Middle frontal gyrus (tissue), 1 donor: ENCODE results near the gene AHCY.

Source experiments
- DNase-seq: peaks from one replicate; pipeline ENCODE4 v3.0.0-alpha.2; 2015; ENCODE audit warnings: low spot score; ENCODE audit errors: extremely low spot score

Gene AHCY

DNA sequence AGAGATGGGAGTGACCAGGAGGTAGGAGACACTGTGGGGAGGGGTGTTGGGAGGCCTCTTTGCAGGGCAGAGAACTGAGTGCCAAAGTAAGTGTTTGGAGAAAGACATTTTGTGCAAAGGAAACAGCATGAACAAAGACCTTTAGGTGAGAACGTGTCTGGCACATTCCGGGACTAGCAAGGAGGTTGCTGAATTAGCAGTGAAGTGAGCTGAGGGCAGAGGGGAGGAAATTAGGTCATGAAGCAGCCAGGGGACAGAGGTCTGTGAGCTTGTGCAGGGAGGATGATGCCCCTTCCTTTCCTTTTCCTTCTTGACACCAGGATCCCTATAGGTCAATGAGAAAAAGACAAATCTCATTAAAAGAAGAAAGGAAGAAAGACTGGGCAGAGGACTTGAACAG, 21.4 kb upstream of the AHCY start:
- no peak for DNase-seq

DNA sequence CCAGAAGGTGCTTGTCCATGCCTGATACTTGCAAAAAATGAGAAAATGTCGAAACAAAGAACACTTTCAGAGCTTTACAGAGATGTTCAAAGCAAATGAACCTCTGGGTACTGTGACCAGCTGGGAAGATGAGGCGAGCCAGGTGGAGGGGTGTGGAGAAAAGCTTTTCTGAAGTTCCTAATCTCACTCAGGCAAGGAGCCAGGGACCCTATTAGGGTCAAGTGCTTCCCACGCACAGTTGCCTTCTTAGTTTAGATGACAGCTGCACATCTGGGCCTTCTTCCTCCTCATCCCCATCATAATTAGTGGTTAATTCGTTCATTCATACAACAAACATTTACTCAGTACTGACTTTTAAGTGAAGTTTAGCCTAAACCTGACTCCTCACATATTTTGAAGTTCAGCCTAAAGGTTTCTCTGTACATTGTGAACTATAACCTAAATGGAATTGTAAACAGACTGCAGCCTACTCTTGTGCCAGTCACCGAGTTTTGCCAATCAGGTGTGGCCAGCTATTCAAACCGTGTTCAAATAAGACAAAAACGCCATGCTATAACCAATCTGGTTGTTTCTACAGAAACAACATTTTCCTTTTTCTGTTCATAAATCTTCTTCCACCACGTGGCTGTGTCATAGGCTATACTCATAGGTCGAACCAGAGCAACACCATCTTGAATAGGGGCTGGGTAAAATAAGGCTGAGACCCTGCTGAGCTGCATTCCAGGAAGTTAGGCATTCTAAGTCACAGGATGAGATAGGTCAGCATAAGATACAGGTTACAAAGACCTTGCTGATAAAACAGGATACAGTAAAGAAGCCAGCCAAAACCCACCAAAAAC, 19.3 kb upstream of the AHCY start:
- no peak for DNase-seq

DNA sequence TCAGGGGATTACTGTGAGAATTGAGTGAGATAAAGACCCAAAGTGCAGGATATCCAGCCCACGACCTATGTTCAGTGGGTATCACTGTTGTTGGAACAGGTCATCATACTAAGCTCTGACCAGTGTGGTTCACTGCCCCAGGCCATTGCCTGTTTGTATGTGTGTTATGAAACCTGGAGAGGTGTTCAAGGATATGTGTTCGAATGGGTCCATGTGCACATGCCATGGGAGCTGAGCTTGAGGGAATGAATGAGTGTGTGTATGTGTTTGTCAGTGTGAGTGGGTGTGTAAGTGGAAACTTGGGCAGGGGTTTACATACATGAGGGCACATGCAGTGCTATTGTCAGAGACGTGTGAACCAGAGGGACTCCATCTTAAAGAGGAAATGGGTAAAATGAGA, 17.7 kb upstream of the AHCY start:
- no peak for DNase-seq

DNA sequence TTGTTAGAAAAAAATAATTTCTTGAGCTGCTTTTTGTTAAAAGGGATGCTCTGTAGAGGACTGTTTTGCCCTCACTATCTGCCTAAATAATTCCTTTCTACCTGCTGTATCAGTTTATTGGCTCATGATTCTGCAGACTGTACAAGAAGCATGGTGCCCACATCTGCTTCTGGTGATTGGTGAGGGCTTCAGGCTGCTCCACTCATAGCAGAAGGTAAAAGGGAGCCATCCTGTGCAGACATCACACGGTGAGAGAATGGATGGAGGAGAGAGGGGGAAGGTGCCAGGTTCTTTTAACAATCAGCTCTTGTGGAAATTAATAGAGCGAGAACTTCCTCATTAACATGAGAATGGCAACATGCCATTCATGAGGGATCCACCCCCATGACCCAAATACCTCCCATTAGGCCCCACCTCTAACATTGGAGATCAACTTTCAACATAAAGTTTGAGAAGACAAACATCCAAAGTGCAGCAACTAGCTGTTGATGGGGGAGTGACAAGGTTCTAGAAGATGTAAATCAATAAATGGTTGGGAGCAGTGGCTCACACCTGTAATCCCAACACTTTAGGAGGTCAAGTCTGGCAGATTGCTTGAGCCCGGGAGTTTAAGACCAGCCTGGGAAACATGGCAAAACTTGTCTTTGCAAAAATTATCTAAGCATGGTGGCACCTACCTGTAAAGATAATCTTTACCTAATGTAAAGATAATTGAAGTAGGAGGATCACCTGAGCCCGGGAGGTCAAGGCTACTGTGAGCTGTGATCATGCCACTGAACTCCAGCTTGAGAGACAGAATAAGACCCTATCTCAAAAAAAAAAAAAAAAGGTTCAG, 15.7 kb upstream of the AHCY start:
- DNase-seq: no peak

DNA sequence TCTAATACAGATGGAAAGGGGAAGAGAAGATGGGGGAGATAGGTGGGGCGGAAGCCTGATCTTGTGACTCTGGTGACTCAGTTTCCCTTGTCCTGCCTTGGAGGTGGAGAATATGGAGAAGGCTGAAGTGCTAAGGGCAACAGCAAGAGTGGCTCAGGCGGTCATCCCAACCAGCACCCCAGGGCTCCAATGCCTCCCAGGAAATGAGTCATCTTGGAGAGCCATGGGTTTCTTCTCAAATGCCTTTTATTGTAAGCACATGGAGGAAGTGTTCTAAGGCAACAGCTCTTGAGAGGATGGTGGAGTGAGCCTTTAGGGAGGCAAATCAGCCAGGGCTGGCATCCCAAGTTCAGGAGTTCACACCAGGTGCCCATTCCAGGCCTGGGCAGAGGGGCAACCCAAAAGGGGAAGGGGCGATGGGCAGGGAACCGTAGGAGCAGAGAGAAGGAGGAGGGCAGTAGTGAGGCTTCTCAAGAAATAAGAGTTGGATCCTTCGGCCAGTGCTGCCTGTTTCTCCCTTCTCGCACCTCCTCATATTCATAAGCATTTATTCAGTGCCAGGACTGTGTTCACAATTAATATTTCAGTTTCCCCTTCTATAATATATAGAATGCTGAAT, 13.2 kb upstream of the AHCY start:
- no peak for DNase-seq

DNA sequence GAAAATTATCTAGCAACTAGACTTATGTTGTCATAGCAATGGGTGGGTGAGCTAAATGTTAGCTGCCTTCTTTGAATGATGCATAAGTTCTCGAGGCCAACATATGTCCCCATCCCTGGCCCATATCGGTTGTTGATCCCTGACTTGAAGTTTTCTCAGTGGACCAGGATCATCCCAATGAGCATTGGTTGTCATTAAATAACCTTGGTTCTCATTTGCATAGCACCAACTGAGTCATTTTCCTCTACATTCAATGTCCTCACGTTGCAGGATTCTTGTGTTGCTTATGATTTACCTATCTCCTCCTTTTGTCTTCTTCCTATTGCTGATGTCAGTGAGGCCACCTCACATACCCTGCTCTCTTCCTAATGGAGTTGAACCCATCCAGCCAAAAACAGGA, 12.1 kb upstream of the AHCY start:
- DNase-seq: no peak

DNA sequence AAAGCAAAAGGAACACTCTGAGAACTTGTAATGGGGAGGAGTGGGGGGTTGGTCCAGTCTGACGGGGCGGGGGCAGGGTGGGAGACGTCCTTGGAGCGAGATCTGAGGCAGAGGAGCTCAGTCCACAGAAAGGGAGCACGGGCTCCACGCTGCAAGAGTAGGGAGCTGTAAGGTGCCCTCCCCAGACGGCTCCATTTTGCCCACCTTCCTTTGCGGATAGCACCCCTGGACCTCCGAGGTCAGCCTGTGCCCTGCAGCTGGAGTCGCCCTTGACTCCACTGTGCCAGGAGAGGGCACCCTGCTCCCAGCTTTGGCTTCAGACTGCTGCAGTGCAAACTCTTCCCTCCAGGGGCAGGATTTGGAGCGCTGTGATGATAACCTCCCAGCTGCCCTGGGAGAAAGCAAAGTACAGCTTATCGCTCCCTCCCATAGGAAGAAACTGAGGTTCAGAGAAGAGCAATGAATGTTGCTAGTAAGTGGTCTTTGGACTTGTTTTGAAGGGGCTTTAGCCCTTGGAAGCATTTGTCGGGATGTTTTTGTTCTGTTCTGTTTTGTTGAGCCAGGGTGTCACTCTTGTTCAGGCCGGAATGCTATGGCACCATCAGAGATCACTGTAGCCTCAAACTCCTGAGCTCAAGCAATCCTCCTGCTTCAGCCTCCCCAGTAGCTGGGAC, 9.5 kb upstream of the AHCY start:
- peak; percentile 87 for DNase-seq

DNA sequence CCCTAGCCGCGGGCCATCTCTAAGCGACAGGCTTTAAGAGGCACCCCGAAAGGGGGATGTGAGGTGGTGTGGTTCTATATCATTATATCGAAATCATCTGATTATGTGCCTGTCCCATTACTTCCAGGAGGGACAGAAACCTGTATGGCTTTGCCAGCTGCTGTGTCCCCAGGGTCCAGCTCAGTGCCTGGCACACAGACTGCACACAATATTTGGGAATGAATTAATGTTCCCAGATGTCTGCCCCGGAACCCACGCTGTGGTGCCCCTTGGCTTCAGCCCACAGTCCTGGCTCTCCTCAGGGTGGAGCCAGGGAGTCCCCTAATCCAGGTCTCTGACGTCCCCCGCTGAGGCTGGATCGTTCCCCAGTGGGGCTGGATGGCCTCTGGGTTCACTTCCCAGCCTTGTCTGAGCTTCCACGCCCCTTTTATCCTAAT, 8.9 kb upstream of the AHCY start:
- no peak for DNase-seq

DNA sequence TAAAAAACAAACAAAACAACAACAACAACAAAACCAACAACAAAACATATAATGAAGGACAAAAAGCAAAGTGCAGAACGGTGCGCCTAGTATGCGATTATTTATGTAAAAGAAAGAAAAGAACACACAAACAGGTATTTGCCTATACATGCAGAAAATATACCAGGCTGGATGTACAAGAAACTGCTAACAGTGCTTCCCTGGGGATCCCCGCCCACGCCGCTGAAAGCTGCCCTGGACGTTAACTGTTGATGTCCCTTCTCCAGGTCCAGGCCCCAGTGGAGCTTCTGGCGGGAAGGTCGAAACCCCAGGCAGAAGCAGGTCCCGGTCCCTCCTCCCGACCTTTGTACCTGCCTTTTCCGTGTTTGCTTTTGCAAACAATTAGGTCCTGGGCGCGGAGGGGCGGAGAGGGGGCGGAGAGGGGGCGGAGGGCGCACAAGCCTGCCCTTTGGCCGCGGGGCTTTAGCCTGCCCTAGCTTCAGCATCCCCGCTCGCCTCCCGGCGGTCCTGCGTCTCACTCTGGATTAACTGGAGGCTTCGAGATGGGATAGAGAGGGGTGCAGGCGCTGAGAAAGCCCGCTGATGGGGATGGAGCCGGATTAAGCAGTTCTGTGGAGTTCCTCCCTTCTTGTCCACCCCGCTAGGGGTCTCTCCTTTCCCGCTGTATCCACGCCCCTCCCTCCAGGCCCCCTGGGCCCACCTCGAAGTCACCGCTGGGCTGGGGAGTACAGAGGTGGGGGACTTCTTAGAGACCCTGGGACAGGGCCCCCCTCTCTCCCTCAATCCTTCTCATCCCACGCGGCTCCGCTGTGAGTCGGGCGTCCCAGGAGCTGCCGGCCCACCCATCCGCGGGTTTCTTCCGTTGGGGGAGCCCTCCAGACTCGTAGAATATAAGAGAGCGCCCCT, 8.2 kb upstream of the AHCY start:
- no peak for DNase-seq

DNA sequence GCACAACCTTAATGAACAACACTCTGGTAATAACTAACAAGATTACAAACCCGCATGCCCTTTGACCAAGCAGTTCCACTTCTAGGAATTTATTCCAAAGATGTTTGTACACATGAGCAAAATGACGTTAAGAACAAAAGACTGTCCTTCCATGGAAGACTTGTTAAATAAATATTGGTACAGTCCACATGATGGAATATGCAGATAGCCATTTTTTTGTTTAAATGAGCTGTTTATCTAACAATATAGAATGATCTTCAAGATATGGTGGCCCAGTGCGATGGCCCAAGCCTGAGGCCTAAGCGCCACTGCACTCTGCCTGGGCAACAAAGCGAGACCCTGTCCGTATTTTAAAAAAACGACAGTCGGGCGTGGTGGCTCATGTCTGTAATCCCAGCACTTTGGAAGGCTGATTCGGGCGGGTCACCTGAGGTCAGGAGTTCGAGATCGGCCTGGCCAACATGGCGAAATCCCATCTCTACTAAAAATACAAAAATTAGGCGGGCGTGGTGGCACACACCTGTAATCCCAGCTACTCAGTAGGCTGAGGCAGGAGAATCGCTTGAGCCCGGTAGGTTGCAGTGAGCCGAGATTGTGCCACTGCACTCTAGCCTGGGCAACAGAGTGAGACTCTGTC, 7.4 kb upstream of the AHCY start:
- DNase-seq: no peak

DNA sequence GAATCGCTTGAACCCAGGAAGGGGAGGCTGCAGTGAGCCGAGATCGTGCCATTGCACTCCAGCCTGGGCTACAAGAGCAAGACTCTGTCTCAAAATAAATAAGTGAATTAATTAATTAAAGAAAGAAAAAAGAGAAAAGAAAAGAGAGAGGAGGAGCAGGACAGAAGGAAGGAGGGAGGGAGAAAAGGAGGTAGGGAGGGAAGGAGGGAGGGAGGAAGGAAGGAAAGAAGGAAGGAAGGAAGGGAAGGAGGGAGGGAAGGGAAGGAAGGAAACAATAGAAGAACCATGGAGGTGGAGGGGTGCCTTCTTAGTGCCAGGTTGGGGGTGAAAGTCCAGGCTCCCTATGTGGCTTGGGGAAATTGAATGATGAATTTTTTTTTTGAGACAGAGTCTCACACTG, 6.5 kb upstream of the AHCY start:
- DNase-seq: no peak

DNA sequence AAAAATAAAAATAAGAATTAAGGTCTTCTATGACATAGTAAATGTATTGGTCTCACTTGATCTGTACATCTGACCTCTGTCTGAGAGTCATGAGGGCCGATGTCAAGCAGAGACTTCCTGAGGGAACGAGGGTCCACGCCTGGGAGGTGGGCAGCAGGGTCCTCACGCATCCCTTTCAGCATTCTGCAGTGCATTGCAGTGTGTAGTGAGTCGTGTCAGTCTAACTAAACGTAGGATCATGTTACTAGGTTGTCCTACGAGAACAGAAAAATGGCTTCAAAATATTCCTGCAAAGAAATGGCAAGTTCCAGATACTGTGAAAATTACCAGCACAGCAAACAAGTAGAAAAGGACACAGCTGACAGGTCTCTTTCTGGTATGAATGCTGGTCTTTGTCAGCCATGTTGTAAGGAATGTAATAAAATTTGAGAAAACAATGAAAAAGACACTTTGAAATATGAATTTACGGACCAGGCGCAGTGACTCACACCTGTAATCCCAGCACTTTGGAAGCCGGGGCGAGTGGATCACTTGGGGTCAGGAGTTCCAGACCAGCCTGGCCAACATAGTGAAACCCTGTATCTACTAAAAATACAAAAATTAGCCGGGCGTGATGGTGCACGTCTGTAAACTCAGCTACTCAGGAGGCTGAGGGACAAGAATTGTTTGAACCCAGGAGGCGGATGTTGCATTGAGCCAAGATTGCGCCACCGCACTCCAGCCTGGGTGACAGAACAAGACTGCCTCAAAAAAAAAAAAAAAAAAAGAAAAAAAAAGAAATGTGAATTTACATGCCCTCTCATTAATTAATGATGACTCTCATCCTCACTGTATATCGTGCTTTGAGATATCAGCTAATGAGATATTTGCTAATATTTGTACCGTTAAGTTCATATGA, 2.4 kb upstream of the AHCY start:
- DNase-seq: no peak

DNA sequence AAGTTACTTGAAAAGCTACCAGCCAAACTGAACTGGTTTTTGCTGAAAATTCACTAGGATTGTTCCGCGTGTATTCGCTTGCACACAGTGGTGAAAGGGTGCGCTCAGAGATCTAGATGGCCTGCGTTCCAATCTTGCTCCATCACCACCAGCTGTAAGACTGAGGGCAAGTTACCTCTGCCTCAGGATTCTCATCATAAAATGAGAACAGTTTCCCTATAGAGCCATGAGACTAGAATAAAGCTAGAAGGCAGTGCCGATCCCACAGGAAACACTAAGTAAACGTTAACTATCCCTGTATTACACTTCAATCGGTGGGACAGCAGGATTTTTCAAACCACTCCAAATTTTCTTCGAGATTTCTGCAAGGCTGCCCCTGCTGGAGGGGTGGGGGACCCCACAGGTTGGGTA, 838 bp downstream of the AHCY start:
- no peak for DNase-seq

DNA sequence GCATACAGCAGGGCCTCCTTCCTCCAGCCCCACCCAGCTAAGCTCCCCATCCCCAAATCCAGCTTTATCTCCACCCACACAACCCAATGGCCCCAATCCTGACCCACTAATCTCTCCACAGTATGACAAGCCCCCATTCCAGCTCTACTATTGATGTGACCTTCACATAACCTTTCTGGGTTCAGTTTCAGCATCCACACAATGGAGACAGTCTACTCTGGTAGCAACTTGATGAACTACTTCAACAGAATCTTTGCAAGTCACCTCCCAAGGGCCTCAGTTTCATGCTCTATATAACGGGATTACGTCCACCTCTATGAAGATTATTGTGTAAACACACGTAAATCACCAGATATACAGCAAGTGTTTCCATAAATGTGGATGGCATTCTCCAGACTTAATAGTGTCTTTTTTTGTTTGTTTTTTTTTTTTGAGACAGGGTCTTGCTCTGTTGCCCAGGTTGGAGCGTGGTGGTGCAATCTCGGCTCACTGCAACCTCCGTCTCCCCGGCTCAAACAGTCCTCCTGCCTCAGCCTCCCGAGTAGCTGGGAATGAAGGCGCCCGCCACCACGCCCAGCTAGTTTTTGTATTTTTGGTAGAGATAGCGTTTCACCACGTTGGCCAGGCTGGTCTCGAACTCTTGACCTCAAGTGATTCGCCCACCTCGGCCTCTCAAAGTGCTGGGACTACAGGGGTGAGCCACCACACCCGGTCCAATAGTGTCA, 1.4 kb downstream of the AHCY start:
- DNase-seq: no peak

DNA sequence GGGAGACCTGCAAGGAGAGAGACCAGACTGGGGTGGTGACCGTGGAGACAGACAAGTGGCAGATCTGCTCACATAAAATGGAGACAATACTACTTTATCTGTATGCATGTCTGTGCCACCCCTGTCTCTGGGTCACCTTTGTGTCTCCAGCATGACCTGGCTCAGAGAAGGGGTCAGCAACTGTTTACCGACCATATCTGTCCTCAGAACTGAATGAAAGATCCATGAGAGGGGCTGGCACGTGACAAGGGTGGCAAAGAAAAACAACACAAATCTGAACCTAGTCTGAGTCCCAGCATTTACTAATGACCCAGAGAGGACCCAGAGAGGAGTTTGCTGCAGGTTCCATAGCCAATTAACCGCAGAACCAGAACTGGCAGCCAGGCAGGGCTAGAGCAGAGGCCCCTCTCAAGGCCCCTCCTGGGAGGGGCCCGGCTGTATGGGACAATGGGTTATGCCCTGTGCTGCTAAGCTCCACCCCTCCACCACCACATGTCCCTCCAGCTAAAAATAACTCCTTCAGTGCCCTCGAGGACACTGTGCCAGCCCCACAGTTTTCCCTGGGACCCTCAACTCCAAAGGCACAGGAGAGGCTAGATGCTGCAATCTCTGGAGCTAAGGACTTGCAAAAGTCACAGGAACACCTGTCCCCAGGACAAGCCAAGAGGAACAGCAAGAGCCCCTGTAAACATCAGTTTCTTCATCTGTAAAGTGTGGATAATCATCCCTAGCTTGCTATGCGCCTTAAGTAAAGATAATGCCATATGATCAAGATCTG, 2.2 kb downstream of the AHCY start:
- no peak for DNase-seq

DNA sequence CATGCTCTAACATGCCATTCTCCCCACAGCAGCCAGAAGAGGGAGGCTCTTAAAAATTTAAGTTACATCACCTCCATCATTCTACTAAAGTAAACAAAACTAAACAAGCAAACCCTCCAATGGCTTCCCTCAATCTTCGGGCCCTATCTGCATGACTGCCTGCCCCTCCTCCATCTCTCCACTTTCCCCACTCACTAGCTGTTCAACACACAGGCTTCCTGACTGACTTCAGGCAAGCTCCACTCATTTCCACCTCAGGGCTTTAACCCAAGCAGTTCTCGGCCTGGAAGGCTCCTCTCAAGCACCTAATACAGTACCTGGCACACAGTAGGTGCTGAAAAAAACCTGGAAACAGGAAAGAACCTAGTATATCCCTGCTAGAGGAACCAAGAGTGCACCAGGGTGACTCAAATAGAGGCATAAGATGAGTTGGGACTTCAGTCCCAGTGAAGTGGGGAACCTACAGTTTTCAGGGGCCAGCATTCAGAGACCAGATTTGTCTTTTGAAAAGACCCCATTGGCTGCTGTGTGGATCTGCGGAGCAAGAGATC, 2.8 kb downstream of the AHCY start:
- no peak for DNase-seq

DNA sequence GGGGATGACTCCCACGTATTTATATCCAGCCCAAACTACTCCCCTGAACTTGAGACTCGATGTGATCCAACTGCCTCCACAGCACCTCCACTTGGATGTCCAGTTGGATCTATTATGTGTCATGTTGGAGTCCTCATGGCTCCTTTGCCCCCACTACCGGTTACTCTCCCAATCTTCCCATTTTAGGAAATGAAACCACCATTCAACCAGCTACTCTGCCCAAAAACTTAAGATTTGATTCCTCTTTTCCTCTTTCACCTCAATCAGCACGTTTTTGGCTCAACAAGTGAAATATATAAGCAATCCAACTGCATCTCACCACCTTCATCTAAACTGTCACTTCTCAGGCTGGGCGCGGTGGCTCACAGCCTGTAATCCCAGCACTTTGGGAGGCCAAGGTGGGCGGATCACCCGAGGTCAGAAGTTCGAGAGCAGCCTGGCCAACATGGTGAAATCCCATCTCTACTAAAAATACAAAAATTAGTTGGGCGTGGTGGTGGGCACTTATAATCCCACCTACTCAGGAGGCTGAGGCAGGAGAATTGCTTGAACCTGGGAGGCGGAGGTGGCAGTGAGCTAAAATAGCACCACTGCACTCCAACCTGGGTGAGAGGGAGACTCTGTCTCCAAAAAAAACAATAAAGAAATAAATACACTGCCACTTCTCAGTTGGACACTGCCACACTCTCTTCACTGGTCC, 3.4 kb downstream of the AHCY start:
- DNase-seq: no peak
